KMS-11 (cell line): ENCODE data around the gene ARL8A.

ENCODE experiments used
- H2AFZ ChIP-seq: fragments of 200-600 bp; sonication (generic); 2 replicates; pipeline ENCODE4 v1.6.1; 2016; ENCODE audit warnings: antibody characterized with exemption, mixed run types, low read depth
- H3K27ac ChIP-seq: fragments of 200-600 bp; sonication (generic); 2 replicates; pipeline ENCODE4 v1.6.1; 2016; ENCODE audit warnings: mild to moderate bottlenecking, mixed run types
- H3K27me3 ChIP-seq: fragments of 200-600 bp; sonication (generic); 2 replicates; pipeline ENCODE4 v1.6.1; 2017; ENCODE audit warnings: mild to moderate bottlenecking, low read depth, mixed run types, moderate library complexity; ENCODE audit not compliant: insufficient read depth
- H3K36me3 ChIP-seq: fragments of 200-600 bp; sonication (generic); 2 replicates; pipeline ENCODE4 v1.6.1; 2017; ENCODE audit warnings: mild to moderate bottlenecking, mixed run types; ENCODE audit not compliant: insufficient read depth
- H3K4me1 ChIP-seq: fragments of 200-600 bp; sonication (generic); 2 replicates; pipeline ENCODE4 v1.6.1; 2016; ENCODE audit warnings: mild to moderate bottlenecking, low read depth, mixed run types; ENCODE audit not compliant: poor library complexity, severe bottlenecking
- H3K4me2 ChIP-seq: fragments of 200-600 bp; sonication (generic); 2 replicates; pipeline ENCODE4 v1.7.0; 2016; ENCODE audit warnings: mild to moderate bottlenecking, mixed run types
- H3K4me3 ChIP-seq: fragments of 200-600 bp; sonication (generic); IDR thresholded peaks from 2 replicates; pipeline ENCODE4 v1.6.1; 2017; ENCODE audit warnings: low read depth, low read length, mixed read lengths; ENCODE audit not compliant: insufficient read depth
- H3K79me2 ChIP-seq: fragments of 200-600 bp; sonication (generic); 2 replicates; pipeline ENCODE4 v1.6.1; 2016; ENCODE audit warnings: low read depth, mixed run types; ENCODE audit not compliant: insufficient read depth
- H3K9ac ChIP-seq: fragments of 200-600 bp; sonication (generic); 2 replicates; pipeline ENCODE4 v1.6.1; 2016; ENCODE audit warnings: mild to moderate bottlenecking, mixed run types
- H4K20me1 ChIP-seq: fragments of 200-600 bp; sonication (generic); 2 replicates; pipeline ENCODE4 v1.6.1; 2016; ENCODE audit warnings: mild to moderate bottlenecking, mixed run types; ENCODE audit not compliant: insufficient read depth
- TF ChIP-seq, protein P1 (sequence below): fragments of 200-600 bp; sonication (generic); conservative IDR thresholded peaks from 2 replicates; pipeline ENCODE4 v1.6.1; 2017; ENCODE audit warnings: low read depth, mild to moderate bottlenecking, antibody characterized with exemption, low read length, moderate library complexity, mixed read lengths

ARL8A gene

GRCh38 chr1:202176949-202177927, 32.7 kb upstream of the ARL8A start:
- Histone ChIP-seq H3K27ac (no peak overlapping the region), H3K4me2 (no peak overlapping the region), H3K27me3 (peaks cover 11% of the 10 kb centered on the region; the same call in 1 of the 2 replicates), H3K4me3 (no peak overlapping the region), H4K20me1 (no peaks in the 10 kb centered on the region), H3K79me2 (no peaks in the 10 kb centered on the region), H3K9ac (no peak overlapping the region), H3K4me1 (peaks cover 4% of the 10 kb centered on the region), H3K36me3 (no peaks in the 10 kb centered on the region), H2AFZ (no peak overlapping the region)
- TF ChIP-seq, protein P1, sequence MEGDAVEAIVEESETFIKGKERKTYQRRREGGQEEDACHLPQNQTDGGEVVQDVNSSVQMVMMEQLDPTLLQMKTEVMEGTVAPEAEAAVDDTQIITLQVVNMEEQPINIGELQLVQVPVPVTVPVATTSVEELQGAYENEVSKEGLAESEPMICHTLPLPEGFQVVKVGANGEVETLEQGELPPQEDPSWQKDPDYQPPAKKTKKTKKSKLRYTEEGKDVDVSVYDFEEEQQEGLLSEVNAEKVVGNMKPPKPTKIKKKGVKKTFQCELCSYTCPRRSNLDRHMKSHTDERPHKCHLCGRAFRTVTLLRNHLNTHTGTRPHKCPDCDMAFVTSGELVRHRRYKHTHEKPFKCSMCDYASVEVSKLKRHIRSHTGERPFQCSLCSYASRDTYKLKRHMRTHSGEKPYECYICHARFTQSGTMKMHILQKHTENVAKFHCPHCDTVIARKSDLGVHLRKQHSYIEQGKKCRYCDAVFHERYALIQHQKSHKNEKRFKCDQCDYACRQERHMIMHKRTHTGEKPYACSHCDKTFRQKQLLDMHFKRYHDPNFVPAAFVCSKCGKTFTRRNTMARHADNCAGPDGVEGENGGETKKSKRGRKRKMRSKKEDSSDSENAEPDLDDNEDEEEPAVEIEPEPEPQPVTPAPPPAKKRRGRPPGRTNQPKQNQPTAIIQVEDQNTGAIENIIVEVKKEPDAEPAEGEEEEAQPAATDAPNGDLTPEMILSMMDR: no peak

- Histone ChIP-seq H3K27ac (no peak overlapping the region), H3K4me2 (no peak overlapping the region), H3K36me3 (no peaks in the 10 kb centered on the region), H3K4me3 (no peak overlapping the region), H3K4me1 (peaks cover under 1% of the 10 kb centered on the region), H2AFZ (no peak overlapping the region), H4K20me1 (no peaks in the 10 kb centered on the region), H3K27me3 (no peaks in the 10 kb centered on the region), H3K79me2 (no peaks in the 10 kb centered on the region), H3K9ac (no peak overlapping the region)
- TF ChIP-seq, protein P1: no peak
These were observed 29.5 kb upstream of the ARL8A start for GRCh38 chr1:202173993-202174392.

DNA sequence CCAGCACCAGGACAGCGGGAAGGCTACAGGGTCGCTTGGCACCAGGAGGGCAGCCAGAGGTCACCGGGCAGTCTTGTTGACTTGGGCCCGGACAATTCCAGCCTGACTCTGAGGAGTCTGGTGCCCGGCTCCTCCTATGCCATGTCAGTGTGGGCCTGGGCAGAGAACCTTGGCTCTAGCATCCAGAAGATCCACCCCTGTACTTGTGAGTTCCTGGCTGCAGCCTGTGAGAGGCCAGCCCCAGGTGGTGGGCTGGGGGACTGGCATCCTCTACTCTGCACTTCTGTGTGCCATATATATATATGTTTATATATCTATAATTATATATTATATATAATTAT, 27.4 kb upstream of the ARL8A start:
- H3K4me1 ChIP-seq: no peaks in the 10 kb centered on the region
- no peak overlapping the region for H3K4me2 ChIP-seq
- no peak overlapping the region for H3K4me3 ChIP-seq
- H3K79me2 ChIP-seq: no peaks in the 10 kb centered on the region
- H2AFZ ChIP-seq: no peak overlapping the region
- no peaks in the 10 kb centered on the region; the same call in 1 of the 2 replicates for H3K27me3 ChIP-seq
- TF ChIP-seq, protein P1: no peak
- no peaks in the 10 kb centered on the region for H4K20me1 ChIP-seq
- H3K27ac ChIP-seq: no peak overlapping the region
- H3K36me3 ChIP-seq: no peaks in the 10 kb centered on the region
- H3K9ac ChIP-seq: no peak overlapping the region

DNA sequence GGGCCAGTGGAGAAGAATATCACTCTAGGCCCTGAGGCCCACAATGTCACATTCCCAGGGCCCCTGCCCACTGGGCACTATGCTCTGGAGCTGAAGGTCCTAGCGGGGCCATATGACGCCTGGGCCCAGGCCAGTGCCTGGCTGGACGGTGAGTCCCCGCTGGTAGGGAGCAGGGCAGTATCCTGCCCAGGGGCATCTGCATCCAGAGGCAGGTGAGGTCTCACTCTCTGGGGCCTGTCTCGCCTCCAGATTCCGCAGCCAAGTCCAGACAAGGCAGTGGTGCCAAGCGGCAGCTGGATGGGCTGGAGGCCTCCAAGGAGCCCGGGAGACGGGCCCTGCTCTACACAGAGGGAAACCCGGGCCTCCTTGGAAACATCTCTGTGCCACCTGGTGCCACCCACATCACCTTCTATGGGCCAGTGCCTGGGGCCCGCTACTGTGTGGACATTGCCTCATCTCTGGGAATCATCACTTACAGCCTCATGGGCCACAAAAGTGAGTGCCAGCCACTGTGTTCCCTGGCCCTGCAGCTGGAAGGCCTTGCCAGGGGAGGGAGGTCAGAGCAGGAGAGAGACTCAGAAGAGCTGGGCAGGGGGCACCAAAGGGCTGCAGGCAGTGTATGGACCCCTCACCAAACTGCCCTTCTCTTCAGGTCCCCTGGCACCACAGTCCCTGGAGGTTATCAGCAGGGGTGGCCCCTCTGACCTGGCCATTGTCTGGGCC, 26.9 kb upstream of the ARL8A start:
- Histone ChIP-seq H3K4me3 (no peak overlapping the region), H3K79me2 (no peaks in the 10 kb centered on the region), H4K20me1 (no peaks in the 10 kb centered on the region), H3K27me3 (no peaks in the 10 kb centered on the region; the same call in 1 of the 2 replicates), H3K4me2 (no peak overlapping the region), H3K4me1 (no peaks in the 10 kb centered on the region), H3K27ac (no peak overlapping the region), H3K9ac (no peak overlapping the region), H3K36me3 (no peaks in the 10 kb centered on the region), H2AFZ (no peak overlapping the region)
- TF ChIP-seq, protein P1: no peak
